ENCODE measurements around the gene RNPEPL1.

The RNPEPL1 gene

DNA sequence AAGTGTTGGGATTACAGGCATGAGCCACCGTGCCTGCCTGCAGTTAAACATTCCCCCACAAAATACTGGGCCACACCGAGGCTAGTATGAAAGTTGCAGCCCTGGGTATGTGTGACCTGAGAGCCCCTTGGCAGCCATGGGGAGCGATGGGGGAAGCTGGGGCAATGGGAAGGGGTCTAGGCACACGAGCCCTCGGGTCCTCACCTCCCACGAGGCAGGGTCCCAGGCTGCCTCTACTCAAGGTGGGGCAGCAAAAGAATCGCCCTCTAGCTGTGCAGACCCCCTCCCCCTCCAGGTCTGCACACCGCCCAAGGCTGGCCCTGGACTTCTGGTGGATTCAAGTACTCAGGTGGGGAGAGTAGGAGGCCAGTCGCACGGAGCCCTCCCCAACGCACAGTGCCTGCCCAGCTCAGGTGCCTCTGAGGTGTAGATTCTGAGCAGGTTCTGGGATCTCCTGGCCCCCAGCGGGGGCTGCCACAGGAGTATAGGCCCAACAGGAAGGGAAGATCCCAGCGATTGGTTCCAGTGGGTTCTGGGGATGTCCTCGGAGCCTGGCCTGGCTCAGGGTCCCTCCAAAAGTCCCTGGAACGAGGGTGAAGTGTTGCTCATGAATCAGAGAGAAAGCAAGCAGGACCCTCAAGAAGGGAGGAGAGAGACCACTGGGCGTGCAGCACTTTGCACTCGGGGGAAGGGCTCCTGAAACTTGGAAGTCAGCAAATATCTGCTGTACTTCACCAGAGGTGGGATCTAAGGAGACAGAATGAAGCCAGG lies 59.6 kb downstream of the RNPEPL1 start:
- DNase-seq: no peak

GRCh38 chr2:240628507-240628807 lies 60.2 kb downstream of the RNPEPL1 start:
- no peak for DNase-seq

DNA sequence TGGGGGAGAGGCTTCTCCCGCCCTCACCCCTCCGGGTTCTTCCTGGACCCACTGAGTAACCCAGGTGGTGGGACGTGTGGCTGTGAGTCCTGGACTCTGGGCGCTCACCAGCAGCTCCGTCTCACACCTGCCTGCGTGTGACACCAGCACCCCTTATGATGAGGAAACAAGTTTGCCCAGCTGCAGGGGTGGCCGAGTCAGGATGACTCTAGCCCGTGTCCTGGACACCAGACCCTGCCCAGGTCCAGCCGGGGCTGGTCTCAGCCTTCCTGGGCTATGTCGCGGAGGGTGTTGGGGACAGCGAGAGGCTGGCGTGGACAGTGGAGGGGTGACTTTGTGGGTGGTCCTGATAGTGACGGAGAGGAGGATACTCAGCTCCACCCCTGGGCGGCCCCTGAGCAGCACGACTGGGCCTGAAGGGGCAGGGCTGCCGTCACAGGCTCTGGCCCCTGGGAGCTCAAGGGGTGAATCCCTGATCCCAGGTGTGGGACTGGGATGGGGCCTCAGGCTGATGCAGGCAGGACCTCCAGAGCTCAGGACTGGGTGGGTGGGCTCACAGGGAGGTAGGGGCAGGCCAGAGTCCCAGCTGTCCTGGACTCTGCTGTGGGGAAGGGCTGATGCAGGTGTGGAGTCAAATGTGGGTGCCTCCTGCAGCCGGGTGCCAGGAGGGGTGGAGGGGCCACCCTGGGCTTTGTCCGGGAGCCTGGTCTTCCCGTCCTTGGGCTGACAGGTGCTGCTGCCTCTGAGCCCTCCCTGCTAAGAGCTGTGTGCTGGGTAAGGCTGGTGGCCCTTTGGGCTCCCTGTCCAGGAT lies 60.7 kb downstream of the RNPEPL1 start:
- DNase-seq: no peak

- DNase-seq: no peak
Measured at GRCh38 chr2:240629619-240629967, 61.3 kb downstream of the RNPEPL1 start.

DNA sequence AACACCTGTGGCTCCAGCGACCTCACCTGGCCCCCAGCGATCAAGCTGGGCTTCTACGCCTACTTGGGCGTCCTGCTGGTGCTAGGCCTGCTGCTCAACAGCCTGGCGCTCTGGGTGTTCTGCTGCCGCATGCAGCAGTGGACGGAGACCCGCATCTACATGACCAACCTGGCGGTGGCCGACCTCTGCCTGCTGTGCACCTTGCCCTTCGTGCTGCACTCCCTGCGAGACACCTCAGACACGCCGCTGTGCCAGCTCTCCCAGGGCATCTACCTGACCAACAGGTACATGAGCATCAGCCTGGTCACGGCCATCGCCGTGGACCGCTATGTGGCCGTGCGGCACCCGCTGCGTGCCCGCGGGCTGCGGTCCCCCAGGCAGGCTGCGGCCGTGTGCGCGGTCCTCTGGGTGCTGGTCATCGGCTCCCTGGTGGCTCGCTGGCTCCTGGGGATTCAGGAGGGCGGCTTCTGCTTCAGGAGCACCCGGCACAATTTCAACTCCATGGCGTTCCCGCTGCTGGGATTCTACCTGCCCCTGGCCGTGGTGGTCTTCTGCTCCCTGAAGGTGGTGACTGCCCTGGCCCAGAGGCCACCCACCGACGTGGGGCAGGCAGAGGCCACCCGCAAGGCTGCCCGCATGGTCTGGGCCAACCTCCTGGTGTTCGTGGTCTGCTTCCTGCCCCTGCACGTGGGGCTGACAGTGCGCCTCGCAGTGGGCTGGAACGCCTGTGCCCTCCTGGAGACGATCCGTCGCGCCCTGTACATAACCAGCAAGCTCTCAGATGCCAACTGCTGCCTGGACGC lies 61.9 kb downstream of the RNPEPL1 start:
- no peak for DNase-seq
